GM21529 (cell line): ENCODE results near the gene ATG2B.

Experiments
- ATAC-seq: cut with Tn5 transposase; IDR thresholded peaks from one replicate; pipeline ENCODE4 v1.9.1; 2021; ENCODE audit not compliant: unreplicated experiment

Gene ATG2B

DNA sequence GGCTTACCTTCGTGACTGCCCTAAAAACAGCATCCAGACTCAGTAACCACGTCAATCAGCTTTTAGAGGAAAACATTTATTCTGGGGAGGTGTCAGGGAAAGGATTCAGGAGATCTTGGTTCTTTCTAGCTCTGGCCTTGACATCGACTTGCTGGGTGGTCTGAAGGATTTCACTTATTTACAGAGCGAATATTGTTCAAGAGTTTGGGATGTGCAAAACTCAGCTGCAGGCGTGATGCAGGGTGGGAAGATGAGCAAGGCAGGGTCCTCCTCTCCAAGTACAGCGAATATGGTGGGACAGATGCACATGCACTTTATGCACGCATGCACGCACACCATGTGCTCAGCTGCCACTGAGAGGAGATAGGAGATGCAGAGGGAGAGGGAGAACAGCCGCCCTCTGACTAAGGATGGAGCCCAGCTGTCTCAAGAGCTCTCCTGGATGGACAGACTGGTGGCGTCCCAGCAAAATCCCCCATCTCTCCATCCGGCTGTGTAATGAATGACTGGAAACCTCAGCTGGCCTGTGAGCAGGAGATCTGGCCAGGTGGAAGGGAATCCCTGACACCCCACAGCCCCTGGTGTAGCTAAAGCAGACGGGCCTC is 131.5 kb downstream of the ATG2B start:
- ATAC-seq = no peak

DNA sequence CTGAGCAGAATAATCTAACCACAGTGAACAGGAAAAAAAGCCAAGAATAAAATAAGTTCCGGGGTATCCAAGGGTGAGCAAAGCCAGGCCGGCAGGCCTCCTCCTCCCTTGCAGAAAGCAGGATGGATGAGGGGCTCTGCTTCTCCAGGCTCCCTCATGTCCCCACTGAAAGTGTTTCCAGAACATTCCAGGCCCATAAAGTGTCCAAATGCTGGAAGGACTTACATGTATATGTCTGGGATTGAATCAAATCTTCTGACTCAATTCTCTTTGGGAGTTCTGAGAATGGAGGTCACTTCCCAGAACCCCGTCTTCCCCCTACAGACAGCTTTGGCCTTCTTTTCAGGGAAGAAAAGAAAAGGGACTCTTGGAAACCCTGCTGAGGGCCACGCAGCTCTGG is 132.1 kb downstream of the ATG2B start:
- ATAC-seq = no peak

DNA sequence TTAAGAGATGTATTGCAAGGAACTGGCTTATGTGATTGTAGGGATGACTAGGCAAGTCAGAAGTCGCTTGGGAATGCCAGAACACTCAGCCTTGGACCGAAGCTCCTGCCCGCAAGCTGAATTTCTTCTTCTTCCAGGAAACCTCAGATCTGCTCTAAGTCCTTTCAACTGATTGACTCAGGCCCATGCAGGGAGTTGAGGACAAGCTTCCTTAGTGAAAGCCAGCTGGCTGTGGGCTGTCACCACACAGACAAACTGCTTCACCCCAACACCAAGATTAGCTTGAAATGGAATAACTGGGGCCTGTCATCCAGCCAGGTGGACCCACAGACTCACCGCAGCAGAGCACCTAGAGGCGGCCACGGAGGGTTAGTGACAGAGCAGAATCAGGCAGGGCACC is 133.8 kb downstream of the ATG2B start:
- ATAC-seq = no peak
